Bone marrow (tissue), 2 donors: ENCODE measurements around the gene PLEKHA1.
A peak's percentile ranks its signal among the peaks of the same experiment; 100 is the strongest.

ENCODE experiments used
- DNase-seq, 2 donors: peaks; one replicate each; lab custom pipeline; 2025; lab: John Stamatoyannopoulos, UW

Gene PLEKHA1

GRCh38 chr10:122374237-122374858 is at the start of gene PLEKHA1:
Gene PLEKHA1, plus strand, starts transcription at chr10:122374708. Its CDS starts 18,493 bp downstream, at chr10:122393201.
- DNase-seq, result peak; percentile 48 to 77

GRCh38 chr10:122325235-122325634 is 49.3 kb upstream of the PLEKHA1 start:
- DNase-seq, result no peak

GRCh38 chr10:122326385-122326784 is 48.1 kb upstream of the PLEKHA1 start:
- DNase-seq, result no peak

GRCh38 chr10:122326806-122327205 is 47.7 kb upstream of the PLEKHA1 start:
- no peak for DNase-seq

DNA sequence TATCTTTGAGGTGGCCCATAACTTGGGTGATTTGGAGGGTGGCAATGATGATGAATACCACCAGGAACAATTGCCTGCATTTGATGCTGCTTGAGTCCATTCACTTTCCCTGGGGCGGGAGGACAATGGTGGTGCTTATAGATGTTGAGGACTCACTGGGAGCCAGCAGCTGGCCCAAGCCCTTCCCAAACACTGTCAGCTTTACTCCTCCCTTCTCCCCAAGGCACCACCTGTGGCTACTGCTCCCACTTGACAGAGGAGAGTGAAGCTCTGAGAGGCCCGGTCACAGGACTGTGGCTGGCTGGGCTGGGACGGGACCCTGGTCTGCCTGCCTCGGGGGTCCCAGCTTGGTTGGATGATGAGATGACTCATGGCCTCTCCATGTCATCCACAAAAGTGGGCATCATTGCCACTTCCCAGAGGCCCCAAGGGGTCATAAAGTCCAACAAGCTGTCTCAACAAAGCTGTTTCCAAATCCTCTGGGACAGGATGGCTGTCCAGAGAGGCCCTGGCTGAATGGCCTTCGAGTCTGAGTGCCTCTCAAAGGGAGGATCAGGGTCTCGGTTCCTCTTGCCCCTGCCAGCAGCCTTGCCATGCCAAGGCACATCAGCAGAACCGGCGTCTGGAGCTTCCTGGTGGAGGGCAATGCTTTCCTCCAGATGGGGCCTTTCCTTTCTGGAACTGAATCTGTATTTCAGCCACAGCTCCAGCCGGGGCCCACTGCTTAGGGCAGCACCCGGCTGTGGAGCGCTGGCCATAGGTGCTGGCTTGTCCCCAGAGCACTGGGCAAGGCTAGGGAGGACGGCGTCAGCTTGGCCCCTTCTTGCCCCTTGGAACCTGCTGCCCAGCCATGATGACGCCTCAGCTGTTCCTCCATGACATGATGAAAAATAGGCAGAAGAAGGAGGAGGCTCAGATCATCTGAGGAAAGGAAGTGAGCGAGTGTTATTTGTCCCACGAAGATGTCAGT is 47.0 kb upstream of the PLEKHA1 start:
- no peak for DNase-seq

- no peak for DNase-seq
Observed at GRCh38 chr10:122328676-122329075, 45.8 kb upstream of the PLEKHA1 start.

DNA sequence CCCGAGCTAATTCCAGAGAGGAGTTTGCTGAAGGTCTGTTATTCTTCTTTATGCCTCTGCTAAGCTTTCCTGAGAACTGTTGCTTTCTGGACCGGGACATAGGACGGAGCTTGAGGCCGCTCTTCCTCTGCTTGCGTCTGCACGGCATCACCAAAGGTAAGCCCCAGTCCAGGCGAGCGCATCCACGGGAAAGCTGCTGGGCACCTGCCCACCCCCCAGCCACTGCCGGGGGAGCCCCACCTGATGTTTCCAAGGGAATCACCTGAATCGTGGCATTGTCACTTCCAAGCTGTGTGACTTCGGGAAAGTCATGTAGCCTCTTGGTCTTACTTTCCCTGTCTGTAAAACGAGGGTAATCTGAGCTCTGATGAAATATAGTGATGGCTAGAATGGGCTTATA is 45.1 kb upstream of the PLEKHA1 start:
- no peak for DNase-seq

DNA sequence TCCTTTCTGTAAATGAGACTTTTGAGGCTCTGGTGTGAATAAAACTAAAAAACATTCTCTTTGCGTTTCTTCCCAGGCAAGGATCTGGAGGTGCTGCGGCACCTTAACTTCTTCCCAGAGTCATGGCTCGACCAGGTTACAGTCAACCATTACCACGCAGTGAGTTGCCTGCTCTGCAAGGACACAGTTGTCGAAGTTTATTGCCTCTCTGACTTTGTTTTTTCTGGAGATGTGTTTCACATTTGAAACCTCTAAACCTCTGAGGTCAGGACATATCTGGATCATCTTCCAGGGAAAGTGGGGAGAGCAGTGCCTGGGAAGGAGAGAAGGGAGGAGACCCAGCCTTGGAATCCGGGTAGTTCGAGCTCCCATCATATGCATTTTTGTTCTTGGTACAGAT is 43.4 kb upstream of the PLEKHA1 start:
- DNase-seq, result no peak

DNA sequence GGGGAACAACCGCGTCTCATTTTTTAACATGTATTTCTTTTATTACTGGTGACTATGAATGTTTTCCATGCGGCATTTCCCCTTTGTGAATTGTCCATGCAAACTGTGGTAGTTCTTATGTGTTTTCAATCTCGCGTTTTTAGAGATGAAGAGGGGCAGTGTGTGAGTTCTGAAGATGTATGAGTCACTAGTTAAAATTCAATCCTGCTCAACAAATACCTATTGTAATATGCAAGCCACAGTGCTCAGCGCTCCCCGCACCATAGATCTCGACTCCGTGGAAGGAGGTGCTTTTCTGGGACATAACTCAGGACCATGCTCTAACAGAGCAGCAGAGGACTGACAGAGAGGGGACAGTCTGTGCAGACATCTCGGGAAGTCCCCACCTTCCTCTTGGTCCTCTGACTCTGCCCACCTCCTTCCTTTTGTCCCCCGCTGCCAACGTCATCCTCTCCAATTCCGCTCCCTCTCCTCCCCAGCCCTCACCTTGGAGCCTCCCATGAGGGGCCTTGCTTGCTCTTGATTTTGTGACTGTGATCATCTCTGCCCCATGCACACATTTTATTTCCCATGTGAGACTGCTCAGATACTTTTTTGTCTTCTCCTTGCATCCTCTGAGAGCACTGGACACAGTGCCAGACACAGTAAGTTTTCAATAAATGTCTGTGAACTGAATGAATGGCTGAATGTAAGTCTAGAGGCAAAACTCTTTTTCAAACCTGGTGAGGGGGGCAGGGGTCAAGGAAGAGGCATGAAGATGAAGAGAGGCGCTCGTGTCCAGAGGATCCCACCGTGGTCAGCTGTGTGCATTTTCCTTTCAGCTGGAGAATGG is 42.7 kb upstream of the PLEKHA1 start:
- DNase-seq, result no peak

DNA sequence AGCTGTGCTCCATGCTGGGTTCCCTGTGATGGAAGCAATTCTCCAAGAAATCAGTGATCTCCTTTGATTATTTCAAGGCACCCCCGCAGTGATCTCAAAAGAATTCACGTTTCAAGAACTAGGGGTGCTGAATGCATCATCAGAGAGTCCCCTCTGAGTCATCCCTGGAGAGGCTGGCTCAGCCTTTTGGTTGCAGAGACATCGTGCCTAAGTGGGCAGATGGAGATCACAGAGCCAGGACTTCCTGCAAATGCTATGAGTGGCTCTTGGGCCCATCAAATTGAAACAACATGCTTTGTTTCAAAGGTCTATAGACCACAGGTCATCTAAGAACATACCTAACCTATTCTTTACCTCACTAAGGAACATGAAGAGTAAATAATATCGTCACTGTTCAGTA is 41.5 kb upstream of the PLEKHA1 start:
- no peak for DNase-seq

- no peak for DNase-seq
Observed at GRCh38 chr10:122336332-122336731, 38.2 kb upstream of the PLEKHA1 start.

- DNase-seq, result no peak
Observed at GRCh38 chr10:122336961-122337360, 37.5 kb upstream of the PLEKHA1 start.

GRCh38 chr10:122338609-122339441 is 35.7 kb upstream of the PLEKHA1 start:
- no peak for DNase-seq

- no peak for DNase-seq
Observed at GRCh38 chr10:122341141-122341810, 33.2 kb upstream of the PLEKHA1 start.

DNA sequence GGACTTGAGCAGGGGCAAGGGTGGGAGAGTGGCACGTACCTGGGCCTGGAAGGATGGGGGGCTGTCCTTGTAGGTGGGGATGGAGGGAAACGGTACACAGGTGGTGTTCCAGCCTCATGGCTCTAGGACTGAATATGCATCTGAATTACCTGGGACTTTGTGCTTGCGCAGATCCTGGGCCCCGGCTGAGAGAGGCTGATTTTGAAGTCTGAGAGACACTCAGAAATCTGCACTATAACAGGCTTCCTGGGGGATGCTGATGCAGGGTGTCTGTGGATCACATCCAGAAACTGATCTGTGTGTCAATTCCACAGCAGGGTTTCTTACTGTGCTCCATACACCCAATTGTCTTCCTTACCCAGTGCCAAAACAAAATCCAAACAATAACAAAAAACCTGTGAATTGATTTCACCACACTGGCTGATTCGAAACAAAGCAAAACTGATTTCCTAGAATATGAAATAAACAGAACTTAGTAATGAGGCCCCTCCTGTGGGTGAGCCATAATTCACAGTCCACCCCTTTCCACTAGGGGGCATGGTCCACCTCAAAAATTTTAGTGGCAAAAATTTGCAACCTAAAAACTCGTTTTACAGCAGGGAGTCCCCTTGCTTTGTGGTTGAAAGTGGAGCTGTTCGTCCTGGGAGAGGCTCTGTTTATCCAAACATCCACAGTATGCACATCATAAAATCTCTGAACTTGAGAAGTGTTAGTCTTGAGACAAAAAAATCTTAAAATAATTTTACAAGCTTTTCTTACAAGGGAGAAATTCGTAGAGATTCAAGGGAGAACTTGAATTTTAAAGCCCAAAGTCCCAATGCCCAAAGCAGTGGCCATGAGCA is 32.0 kb upstream of the PLEKHA1 start:
- no peak for DNase-seq

- DNase-seq, result no peak
Observed at GRCh38 chr10:122343135-122343800, 31.2 kb upstream of the PLEKHA1 start.

GRCh38 chr10:122343936-122344335 is 30.6 kb upstream of the PLEKHA1 start:
- DNase-seq, result no peak

GRCh38 chr10:122344741-122345258 is 29.7 kb upstream of the PLEKHA1 start:
- no peak for DNase-seq

- no peak for DNase-seq
Observed at GRCh38 chr10:122346326-122346950, 28.1 kb upstream of the PLEKHA1 start.
